Embryonic facial prominence (tissue), 1 donor: ENCODE results near the gene DKC1.

Experiments
- DNase-seq: peaks from one replicate; pipeline ENCODE4 v3.0.0-alpha.2; 2016; ENCODE audit errors: extremely low spot score

The DKC1 gene

GRCh38 chrX:154737136-154737535 is 25.5 kb upstream of the DKC1 start:
- no peak for DNase-seq

GRCh38 chrX:154738011-154738738 is 24.5 kb upstream of the DKC1 start:
- DNase-seq, result no peak

- DNase-seq, result no peak
Observed at GRCh38 chrX:154739952-154740465, 22.7 kb upstream of the DKC1 start.

GRCh38 chrX:154742613-154743012 is 20.1 kb upstream of the DKC1 start:
- no peak for DNase-seq

- no peak for DNase-seq
Observed at GRCh38 chrX:154748712-154749339, 13.8 kb upstream of the DKC1 start.

GRCh38 chrX:154749856-154750255 is 12.8 kb upstream of the DKC1 start:
- DNase-seq, result no peak

- DNase-seq, result no peak
Observed at GRCh38 chrX:154750301-154751202, 12.1 kb upstream of the DKC1 start, which contains the start of gene GAB3. TSS of gene GAB3 (minus strand) at chrX:154751077. CDS start at chrX:154751025, 52 bp downstream.

- DNase-seq, result no peak
Observed at GRCh38 chrX:154751203-154751668, 11.4 kb upstream of the DKC1 start.

GRCh38 chrX:154751669-154752271 is 10.9 kb upstream of the DKC1 start:
- DNase-seq, result no peak

GRCh38 chrX:154758696-154759095 is 4.0 kb upstream of the DKC1 start:
- DNase-seq, result no peak

- DNase-seq, result no peak
Observed at GRCh38 chrX:154761977-154762536, 607 bp upstream of the DKC1 start.

- DNase-seq, result no peak
Observed at GRCh38 chrX:154774622-154775021, 12.0 kb downstream of the DKC1 start.

GRCh38 chrX:154775419-154776349 is 13.0 kb downstream of the DKC1 start:
- no peak for DNase-seq

- DNase-seq, result no peak
Observed at GRCh38 chrX:154776753-154777152, 14.1 kb downstream of the DKC1 start.

GRCh38 chrX:154779261-154779660 is 16.6 kb downstream of the DKC1 start:
- DNase-seq, result no peak

GRCh38 chrX:154780968-154781367 is 18.3 kb downstream of the DKC1 start:
- DNase-seq, result no peak

- DNase-seq, result no peak
Observed at GRCh38 chrX:154784149-154784995, 21.7 kb downstream of the DKC1 start.

GRCh38 chrX:154785716-154786115 is 23.1 kb downstream of the DKC1 start:
- no peak for DNase-seq

- DNase-seq, result no peak
Observed at GRCh38 chrX:154791467-154791866, 28.8 kb downstream of the DKC1 start.
